Smooth muscle cell (in vitro differentiated cells): ENCODE measurements around the gene DDX47. TPM values are rescaled to one million over a fixed set of nuclear protein-coding genes. Genes with fewer than 3 reads are reported as not detected.
A peak's percentile ranks its signal among the peaks of the same experiment; 100 is the strongest.
"Not testable (repeated sequence)": the region's sequence is repeated elsewhere in the genome, so short reads cannot be mapped to it uniquely, and the experiment has no call there.

Experiments
- DNase-seq: peaks from one replicate; lab custom pipeline; 2025; ENCODE audit not compliant: unreplicated experiment; lab: John Stamatoyannopoulos, UW
- H2AFZ ChIP-seq: fragments of 200-600 bp; sonication (generic); 2 replicates; pipeline ENCODE4 v1.6.0; 2016; ENCODE audit warnings: antibody characterized with exemption, low read depth, mild to moderate bottlenecking
- H3F3A ChIP-seq: fragments of 200-600 bp; sonication (generic); 2 replicates; pipeline ENCODE4 v1.6.0; 2017; ENCODE audit warnings: antibody characterized with exemption, low read depth
- H3K27ac ChIP-seq: fragments of 200-600 bp; sonication (generic); 2 replicates; pipeline ENCODE4 v1.5.1; 2016; ENCODE audit warnings: low read depth, mild to moderate bottlenecking
- H3K27me3 ChIP-seq: fragments of 200-600 bp; sonication (generic); 2 replicates; pipeline ENCODE4 v1.6.1; 2016; ENCODE audit warnings: low read depth, mild to moderate bottlenecking
- H3K36me3 ChIP-seq: fragments of 200-600 bp; sonication (generic); 2 replicates; pipeline ENCODE4 v1.5.1; 2016; ENCODE audit warnings: low read depth
- H3K4me1 ChIP-seq: fragments of 200-600 bp; sonication (generic); 2 replicates; pipeline ENCODE4 v1.5.1; 2016; ENCODE audit warnings: low read depth
- H3K4me2 ChIP-seq: fragments of 200-600 bp; sonication (generic); 2 replicates; pipeline ENCODE4 v1.6.0; 2016; ENCODE audit warnings: mild to moderate bottlenecking
- H3K4me3 ChIP-seq: fragments of 200-600 bp; sonication (generic); 2 replicates; pipeline ENCODE4 v1.5.1; 2016; ENCODE audit warnings: mild to moderate bottlenecking
- H3K79me2 ChIP-seq: fragments of 200-600 bp; sonication (generic); 2 replicates; pipeline ENCODE4 v1.6.0; 2016; ENCODE audit warnings: low read depth, mild to moderate bottlenecking
- H3K9ac ChIP-seq: fragments of 200-600 bp; sonication (generic); 2 replicates; pipeline ENCODE4 v1.6.0; 2016; ENCODE audit warnings: low read depth
- H3K9me3 ChIP-seq: fragments of 200-600 bp; sonication (generic); replicated peaks from 2 replicates; pipeline ENCODE4 v1.5.1; 2016; ENCODE audit warnings: low read depth
- H4K20me1 ChIP-seq: fragments of 200-600 bp; sonication (generic); 2 replicates; pipeline ENCODE4 v1.6.0; 2016; ENCODE audit warnings: low read depth
- CTCF ChIP-seq: fragments of 200-600 bp; sonication (generic); IDR thresholded peaks from 2 replicates; pipeline ENCODE4 v1.5.1; 2017; ENCODE audit warnings: borderline replicate concordance, mild to moderate bottlenecking, antibody characterized with exemption; ENCODE audit not compliant: insufficient read depth, poor library complexity, severe bottlenecking
- WGBS: methylation state at CpG from one replicate; pipeline ENCODE4 v1.1.7; 2016; ENCODE audit warnings: low lambda C conversion rate; 5-methylcytosine and 5-hydroxymethylcytosine counted together
- polyA plus RNA-seq: library from polyadenylated mRNA; unstranded; fragments of >200 nt; fragmentation: Nextera tagmentation; extraction: Ambion mirVana; gene quantifications from 2 replicates; pipeline ENCODE4 v1.2.1, GENCODE V29; 2016
- total RNA-seq: library from RNA; depleted of rRNA; stranded (reverse); fragments of >200 nt; gene quantifications from 2 replicates; pipeline ENCODE4 v1.2.3, GENCODE V29; 2014

DDX47 gene
- total and polyA plus RNA-seq, 2 experiments from 2014 or later: 61.8 to 95.6 TPM

- no peak for TF ChIP-seq CTCF
- H4K20me1 ChIP-seq: no peaks in the 10 kb centered on the region
- H3K9ac ChIP-seq: peak overlapping the region; percentile 52
- no peaks in the 10 kb centered on the region for H3K79me2 ChIP-seq
- peaks cover 12% of the 10 kb centered on the region for H3K4me1 ChIP-seq
- H3F3A ChIP-seq: peaks cover 14% of the 10 kb centered on the region
- H3K4me2 ChIP-seq: peak overlapping the region; percentile 50
- H2AFZ ChIP-seq: no peak overlapping the region
- H3K4me3 ChIP-seq: no peak overlapping the region
- H3K27me3 ChIP-seq: no peaks in the 10 kb centered on the region
- no peaks in the 10 kb centered on the region for H3K36me3 ChIP-seq
- H3K9me3 ChIP-seq: no peaks in the 10 kb centered on the region
- peak overlapping the region; percentile 91 for H3K27ac ChIP-seq
- no peak for DNase-seq
- WGBS: 22% methylated on average over 2 of the region's 2 CpGs
Observed at GRCh38 chr12:12872934-12873275, 59.8 kb downstream of the DDX47 start.

GRCh38 chr12:12874029-12874428 is 60.9 kb downstream of the DDX47 start:
- 95% methylated on average over 1 of the region's 1 CpG for WGBS
- H3K4me1 ChIP-seq: peaks cover 12% of the 10 kb centered on the region
- no peak overlapping the region for H2AFZ ChIP-seq
- H3K27me3 ChIP-seq: no peaks in the 10 kb centered on the region
- DNase-seq: no peak
- peaks cover 14% of the 10 kb centered on the region for H3F3A ChIP-seq
- H3K9ac ChIP-seq: no peak overlapping the region
- H4K20me1 ChIP-seq: no peaks in the 10 kb centered on the region
- H3K27ac ChIP-seq: peak overlapping the region; percentile 91
- no peaks in the 10 kb centered on the region for H3K9me3 ChIP-seq
- no peak overlapping the region for H3K4me3 ChIP-seq
- no peaks in the 10 kb centered on the region for H3K79me2 ChIP-seq
- no peak overlapping the region for H3K4me2 ChIP-seq
- H3K36me3 ChIP-seq: no peaks in the 10 kb centered on the region
- no peak for TF ChIP-seq CTCF

- not testable (repeated sequence) for H3K4me2 ChIP-seq, H3K9me3 ChIP-seq, H2AFZ ChIP-seq, H3K27me3 ChIP-seq, H3K36me3 ChIP-seq, H3K4me3 ChIP-seq, DNase-seq, H3K79me2 ChIP-seq, H4K20me1 ChIP-seq, H3K9ac ChIP-seq
- Histone ChIP-seq H3K4me1 (peaks cover 12% of the 10 kb centered on the region), H3F3A (peaks cover 14% of the 10 kb centered on the region), H3K27ac (peak overlapping the region; percentile 52)
- 78% methylated on average over 10 of the region's 10 CpGs for WGBS
Observed at GRCh38 chr12:12875301-12875700, 62.2 kb downstream of the DDX47 start.

- Histone ChIP-seq H3K36me3 (no peaks in the 10 kb centered on the region), H3K79me2 (no peaks in the 10 kb centered on the region), H3K27me3 (no peaks in the 10 kb centered on the region), H4K20me1 (no peaks in the 10 kb centered on the region), H3K4me3 (no peak overlapping the region), H3K4me2 (no peak overlapping the region), H3F3A (peaks cover 10% of the 10 kb centered on the region), H3K4me1 (peaks cover 8% of the 10 kb centered on the region), H3K27ac (no peak overlapping the region), H2AFZ (no peak overlapping the region), H3K9ac (no peak overlapping the region), H3K9me3 (no peaks in the 10 kb centered on the region)
- WGBS: 63% methylated on average over 5 of the region's 5 CpGs
- no peak for TF ChIP-seq CTCF
- no peak for DNase-seq
Observed at GRCh38 chr12:12877153-12877768, 64.1 kb downstream of the DDX47 start.
